H1 (cell line): ENCODE data around the gene SRGAP3. TPM values are rescaled to one million over a fixed set of nuclear protein-coding genes. Genes with fewer than 3 reads are reported as not detected.

Experiments used
- E2F6 ChIP-seq: IDR thresholded peaks from 2 replicates; pipeline ENCODE4 v1.6.1; 2012; ENCODE audit warnings: inconsistent platforms
- MAX ChIP-seq: IDR thresholded peaks from 2 replicates; pipeline ENCODE4 v1.6.1; 2012; ENCODE audit warnings: inconsistent platforms
- NRF1 ChIP-seq: IDR thresholded peaks from 2 replicates; pipeline ENCODE4 v1.6.1; 2011; ENCODE audit warnings: mild to moderate bottlenecking, low read depth, low read length, improper control_type of control experiment
- TCF12 ChIP-seq: IDR thresholded peaks from 2 replicates; pipeline ENCODE4 v1.6.1; 2011; ENCODE audit warnings: low read depth, mild to moderate bottlenecking, low read length
- TEAD4 ChIP-seq: IDR thresholded peaks from 2 replicates; pipeline ENCODE4 v1.6.1; 2012; ENCODE audit warnings: low read depth, low read length, inconsistent platforms, mixed read lengths
- polyA plus RNA-seq, 7 experiments: library from polyadenylated mRNA; depleted of rRNA in 3 of 7; stranded (reverse) in 5 of 7; unstranded in 2 of 7; fragments of >200 nt in 5 of 7; fragments of 200-250 nt in 2 of 7; gene quantifications; 1 replicate in 5 of 7; 2 replicates in 1 of 7; 4 replicates in 1 of 7; pipeline versions ENCODE4 v1.2.1 to v1.2.3, GENCODE V29; 2011 to 2013; ENCODE audit warnings: missing spikeins in 2 of 7, mixed read lengths in 2 of 7
- total RNA-seq: library from RNA; stranded (reverse); fragmentation: NEBNext Ultra II Directional; extraction: Animal tissue kit (Norgen Biotek cat#: 25700); gene quantifications from 2 replicates; pipeline ENCODE4 v1.2.1, GENCODE V29; 2021
- TF ChIP-seq, protein P1 (sequence below): fragments of 300-600 bp; sonication (generic); IDR thresholded peaks from 2 replicates; pipeline ENCODE4 v1.7.1; 2012; ENCODE audit warnings: low read length, moderate library complexity, mild to moderate bottlenecking, inconsistent platforms; ENCODE audit not compliant: insufficient replicate concordance

The SRGAP3 gene
- total and polyA plus RNA-seq, 2 of the 8 experiments (the other 6 are each of a cell fraction or from before 2014, with no cell fraction given), result 5.8 to 11.4 TPM

DNA sequence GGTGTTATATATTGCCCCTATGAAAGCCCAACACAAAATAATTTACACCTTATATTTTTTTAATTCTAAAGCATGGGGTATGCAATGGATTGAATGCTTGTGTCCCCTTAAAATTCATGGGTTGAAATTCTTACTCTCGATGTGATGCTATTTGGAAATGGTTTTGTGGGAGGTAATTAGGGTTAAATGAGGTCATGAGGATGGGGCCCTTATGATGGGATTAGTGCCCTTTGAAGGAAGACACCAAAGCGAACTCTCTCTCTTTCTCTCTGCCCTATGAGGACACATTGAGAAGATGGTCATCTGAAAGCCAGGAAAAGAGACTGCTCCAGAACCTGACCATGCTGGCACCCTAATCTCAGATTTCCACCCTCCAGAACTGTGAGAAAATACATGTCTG, 7.6 kb upstream of the SRGAP3 start (continued):
- TF ChIP-seq, protein P1, sequence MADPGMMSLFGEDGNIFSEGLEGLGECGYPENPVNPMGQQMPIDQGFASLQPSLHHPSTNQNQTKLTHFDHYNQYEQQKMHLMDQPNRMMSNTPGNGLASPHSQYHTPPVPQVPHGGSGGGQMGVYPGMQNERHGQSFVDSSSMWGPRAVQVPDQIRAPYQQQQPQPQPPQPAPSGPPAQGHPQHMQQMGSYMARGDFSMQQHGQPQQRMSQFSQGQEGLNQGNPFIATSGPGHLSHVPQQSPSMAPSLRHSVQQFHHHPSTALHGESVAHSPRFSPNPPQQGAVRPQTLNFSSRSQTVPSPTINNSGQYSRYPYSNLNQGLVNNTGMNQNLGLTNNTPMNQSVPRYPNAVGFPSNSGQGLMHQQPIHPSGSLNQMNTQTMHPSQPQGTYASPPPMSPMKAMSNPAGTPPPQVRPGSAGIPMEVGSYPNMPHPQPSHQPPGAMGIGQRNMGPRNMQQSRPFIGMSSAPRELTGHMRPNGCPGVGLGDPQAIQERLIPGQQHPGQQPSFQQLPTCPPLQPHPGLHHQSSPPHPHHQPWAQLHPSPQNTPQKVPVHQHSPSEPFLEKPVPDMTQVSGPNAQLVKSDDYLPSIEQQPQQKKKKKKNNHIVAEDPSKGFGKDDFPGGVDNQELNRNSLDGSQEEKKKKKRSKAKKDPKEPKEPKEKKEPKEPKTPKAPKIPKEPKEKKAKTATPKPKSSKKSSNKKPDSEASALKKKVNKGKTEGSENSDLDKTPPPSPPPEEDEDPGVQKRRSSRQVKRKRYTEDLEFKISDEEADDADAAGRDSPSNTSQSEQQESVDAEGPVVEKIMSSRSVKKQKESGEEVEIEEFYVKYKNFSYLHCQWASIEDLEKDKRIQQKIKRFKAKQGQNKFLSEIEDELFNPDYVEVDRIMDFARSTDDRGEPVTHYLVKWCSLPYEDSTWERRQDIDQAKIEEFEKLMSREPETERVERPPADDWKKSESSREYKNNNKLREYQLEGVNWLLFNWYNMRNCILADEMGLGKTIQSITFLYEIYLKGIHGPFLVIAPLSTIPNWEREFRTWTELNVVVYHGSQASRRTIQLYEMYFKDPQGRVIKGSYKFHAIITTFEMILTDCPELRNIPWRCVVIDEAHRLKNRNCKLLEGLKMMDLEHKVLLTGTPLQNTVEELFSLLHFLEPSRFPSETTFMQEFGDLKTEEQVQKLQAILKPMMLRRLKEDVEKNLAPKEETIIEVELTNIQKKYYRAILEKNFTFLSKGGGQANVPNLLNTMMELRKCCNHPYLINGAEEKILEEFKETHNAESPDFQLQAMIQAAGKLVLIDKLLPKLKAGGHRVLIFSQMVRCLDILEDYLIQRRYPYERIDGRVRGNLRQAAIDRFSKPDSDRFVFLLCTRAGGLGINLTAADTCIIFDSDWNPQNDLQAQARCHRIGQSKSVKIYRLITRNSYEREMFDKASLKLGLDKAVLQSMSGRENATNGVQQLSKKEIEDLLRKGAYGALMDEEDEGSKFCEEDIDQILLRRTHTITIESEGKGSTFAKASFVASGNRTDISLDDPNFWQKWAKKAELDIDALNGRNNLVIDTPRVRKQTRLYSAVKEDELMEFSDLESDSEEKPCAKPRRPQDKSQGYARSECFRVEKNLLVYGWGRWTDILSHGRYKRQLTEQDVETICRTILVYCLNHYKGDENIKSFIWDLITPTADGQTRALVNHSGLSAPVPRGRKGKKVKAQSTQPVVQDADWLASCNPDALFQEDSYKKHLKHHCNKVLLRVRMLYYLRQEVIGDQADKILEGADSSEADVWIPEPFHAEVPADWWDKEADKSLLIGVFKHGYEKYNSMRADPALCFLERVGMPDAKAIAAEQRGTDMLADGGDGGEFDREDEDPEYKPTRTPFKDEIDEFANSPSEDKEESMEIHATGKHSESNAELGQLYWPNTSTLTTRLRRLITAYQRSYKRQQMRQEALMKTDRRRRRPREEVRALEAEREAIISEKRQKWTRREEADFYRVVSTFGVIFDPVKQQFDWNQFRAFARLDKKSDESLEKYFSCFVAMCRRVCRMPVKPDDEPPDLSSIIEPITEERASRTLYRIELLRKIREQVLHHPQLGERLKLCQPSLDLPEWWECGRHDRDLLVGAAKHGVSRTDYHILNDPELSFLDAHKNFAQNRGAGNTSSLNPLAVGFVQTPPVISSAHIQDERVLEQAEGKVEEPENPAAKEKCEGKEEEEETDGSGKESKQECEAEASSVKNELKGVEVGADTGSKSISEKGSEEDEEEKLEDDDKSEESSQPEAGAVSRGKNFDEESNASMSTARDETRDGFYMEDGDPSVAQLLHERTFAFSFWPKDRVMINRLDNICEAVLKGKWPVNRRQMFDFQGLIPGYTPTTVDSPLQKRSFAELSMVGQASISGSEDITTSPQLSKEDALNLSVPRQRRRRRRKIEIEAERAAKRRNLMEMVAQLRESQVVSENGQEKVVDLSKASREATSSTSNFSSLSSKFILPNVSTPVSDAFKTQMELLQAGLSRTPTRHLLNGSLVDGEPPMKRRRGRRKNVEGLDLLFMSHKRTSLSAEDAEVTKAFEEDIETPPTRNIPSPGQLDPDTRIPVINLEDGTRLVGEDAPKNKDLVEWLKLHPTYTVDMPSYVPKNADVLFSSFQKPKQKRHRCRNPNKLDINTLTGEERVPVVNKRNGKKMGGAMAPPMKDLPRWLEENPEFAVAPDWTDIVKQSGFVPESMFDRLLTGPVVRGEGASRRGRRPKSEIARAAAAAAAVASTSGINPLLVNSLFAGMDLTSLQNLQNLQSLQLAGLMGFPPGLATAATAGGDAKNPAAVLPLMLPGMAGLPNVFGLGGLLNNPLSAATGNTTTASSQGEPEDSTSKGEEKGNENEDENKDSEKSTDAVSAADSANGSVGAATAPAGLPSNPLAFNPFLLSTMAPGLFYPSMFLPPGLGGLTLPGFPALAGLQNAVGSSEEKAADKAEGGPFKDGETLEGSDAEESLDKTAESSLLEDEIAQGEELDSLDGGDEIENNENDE, result no peak
- TF ChIP-seq TCF12 (no peak), TEAD4 (no peak), MAX (no peak), NRF1 (no peak), E2F6 (no peak)
